ENCODE results near the gene PEX11G.

PEX11G gene

GRCh38 chr19:7512400-7512851 is 23.6 kb upstream of the PEX11G start:
- TF ChIP-seq, protein P1, sequence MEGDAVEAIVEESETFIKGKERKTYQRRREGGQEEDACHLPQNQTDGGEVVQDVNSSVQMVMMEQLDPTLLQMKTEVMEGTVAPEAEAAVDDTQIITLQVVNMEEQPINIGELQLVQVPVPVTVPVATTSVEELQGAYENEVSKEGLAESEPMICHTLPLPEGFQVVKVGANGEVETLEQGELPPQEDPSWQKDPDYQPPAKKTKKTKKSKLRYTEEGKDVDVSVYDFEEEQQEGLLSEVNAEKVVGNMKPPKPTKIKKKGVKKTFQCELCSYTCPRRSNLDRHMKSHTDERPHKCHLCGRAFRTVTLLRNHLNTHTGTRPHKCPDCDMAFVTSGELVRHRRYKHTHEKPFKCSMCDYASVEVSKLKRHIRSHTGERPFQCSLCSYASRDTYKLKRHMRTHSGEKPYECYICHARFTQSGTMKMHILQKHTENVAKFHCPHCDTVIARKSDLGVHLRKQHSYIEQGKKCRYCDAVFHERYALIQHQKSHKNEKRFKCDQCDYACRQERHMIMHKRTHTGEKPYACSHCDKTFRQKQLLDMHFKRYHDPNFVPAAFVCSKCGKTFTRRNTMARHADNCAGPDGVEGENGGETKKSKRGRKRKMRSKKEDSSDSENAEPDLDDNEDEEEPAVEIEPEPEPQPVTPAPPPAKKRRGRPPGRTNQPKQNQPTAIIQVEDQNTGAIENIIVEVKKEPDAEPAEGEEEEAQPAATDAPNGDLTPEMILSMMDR (IDR thresholded peaks at IDR 0.05; ENCODE audit: borderline replicate concordance, insufficient read depth, low read depth, low read length): no peak
- H3K4me3 ChIP-seq (ENCODE audit: low read depth, low read length): no peak overlapping the region

GRCh38 chr19:7509625-7510024 is 20.8 kb upstream of the PEX11G start:
- H3K4me3 ChIP-seq (ENCODE audit: low read depth, low read length): no peak overlapping the region
- TF ChIP-seq, protein P1 (IDR thresholded peaks at IDR 0.05; ENCODE audit: borderline replicate concordance, insufficient read depth, low read depth, low read length): no peak

DNA sequence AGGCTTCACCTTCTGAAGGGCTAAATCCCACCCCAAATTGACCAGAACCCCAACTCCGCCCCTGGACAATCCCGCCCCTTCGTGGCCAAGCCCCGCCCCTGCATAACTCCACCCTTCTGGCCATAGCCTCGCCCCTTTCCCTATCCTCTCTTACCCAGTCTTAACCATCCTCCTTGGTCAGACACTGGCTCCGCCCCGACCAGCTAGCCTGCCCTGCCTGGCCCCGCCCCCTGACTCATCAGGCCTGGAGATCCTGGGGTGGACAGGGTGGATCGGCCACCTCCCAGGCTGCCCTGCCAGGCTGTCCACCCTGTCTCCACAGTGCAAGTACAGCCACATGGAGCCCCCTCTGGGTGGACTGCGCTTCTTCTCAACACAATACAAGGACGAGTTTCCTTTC is 19.0 kb upstream of the PEX11G start:
- H3K4me3 ChIP-seq (ENCODE audit: low read depth, low read length): no peak overlapping the region
- TF ChIP-seq, protein P1 (IDR thresholded peaks at IDR 0.05; ENCODE audit: borderline replicate concordance, insufficient read depth, low read depth, low read length): no peak

DNA sequence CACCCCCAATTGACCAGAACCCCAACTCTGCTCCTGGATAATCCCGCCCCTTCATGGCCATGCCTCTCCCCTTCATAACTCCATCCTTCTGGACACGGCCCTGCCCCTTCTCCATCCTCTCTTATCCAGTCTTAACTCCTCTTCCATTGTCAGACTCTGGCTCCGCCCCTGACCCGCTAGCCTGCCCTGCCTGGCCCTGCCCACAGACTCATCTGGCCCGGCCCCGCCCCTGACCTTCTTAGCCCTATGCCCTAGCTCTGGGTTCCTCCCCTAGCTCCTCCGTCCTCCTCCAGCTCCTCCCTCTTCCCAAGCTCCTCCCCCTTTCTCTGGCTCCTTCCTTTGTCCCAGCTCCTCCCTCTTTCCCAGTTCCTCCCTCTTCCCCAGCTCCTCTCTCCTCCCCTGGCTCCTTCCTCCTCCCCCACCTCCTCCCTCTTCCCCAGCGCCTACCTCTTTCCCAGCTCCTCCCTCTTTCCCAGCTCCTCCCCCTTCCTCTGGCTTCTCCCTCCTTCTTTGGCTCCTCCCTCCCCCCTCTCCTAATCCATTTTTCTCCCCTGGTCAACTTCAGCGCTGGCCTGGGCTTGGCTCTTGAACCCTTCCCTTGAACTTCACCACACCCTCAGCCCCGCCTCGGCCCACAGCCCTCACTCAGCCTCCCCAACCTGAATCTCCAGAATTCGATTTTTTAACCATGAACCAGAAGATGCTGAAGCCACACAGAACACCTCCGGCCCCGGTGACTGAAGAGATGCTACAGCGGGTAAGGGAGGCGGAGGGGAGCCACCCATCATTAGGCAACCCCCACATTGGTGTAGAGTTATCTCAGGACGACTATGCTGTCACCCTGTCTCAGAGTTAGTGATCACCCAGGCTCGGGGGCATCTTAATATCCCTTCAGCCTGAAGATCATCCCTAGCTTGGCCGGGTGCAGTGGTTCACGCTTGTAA is 17.8 kb upstream of the PEX11G start:
- TF ChIP-seq, protein P1 (IDR thresholded peaks at IDR 0.05; ENCODE audit: borderline replicate concordance, insufficient read depth, low read depth, low read length): no peak
- no peak overlapping the region for H3K4me3 ChIP-seq (ENCODE audit: low read depth, low read length)

GRCh38 chr19:7505682-7506384 is 17.0 kb upstream of the PEX11G start:
- no peak overlapping the region for H3K4me3 ChIP-seq (ENCODE audit: low read depth, low read length)
- TF ChIP-seq, protein P1 (IDR thresholded peaks at IDR 0.05; ENCODE audit: borderline replicate concordance, insufficient read depth, low read depth, low read length): no peak

GRCh38 chr19:7505288-7505681 is 16.4 kb upstream of the PEX11G start:
- H3K4me3 ChIP-seq (ENCODE audit: low read depth, low read length): no peak overlapping the region
- TF ChIP-seq, protein P1 (IDR thresholded peaks at IDR 0.05; ENCODE audit: borderline replicate concordance, insufficient read depth, low read depth, low read length): no peak
